ENCODE results near the gene POC5.

The POC5 gene, protein sequence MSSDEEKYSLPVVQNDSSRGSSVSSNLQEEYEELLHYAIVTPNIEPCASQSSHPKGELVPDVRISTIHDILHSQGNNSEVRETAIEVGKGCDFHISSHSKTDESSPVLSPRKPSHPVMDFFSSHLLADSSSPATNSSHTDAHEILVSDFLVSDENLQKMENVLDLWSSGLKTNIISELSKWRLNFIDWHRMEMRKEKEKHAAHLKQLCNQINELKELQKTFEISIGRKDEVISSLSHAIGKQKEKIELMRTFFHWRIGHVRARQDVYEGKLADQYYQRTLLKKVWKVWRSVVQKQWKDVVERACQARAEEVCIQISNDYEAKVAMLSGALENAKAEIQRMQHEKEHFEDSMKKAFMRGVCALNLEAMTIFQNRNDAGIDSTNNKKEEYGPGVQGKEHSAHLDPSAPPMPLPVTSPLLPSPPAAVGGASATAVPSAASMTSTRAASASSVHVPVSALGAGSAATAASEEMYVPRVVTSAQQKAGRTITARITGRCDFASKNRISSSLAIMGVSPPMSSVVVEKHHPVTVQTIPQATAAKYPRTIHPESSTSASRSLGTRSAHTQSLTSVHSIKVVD

DNA sequence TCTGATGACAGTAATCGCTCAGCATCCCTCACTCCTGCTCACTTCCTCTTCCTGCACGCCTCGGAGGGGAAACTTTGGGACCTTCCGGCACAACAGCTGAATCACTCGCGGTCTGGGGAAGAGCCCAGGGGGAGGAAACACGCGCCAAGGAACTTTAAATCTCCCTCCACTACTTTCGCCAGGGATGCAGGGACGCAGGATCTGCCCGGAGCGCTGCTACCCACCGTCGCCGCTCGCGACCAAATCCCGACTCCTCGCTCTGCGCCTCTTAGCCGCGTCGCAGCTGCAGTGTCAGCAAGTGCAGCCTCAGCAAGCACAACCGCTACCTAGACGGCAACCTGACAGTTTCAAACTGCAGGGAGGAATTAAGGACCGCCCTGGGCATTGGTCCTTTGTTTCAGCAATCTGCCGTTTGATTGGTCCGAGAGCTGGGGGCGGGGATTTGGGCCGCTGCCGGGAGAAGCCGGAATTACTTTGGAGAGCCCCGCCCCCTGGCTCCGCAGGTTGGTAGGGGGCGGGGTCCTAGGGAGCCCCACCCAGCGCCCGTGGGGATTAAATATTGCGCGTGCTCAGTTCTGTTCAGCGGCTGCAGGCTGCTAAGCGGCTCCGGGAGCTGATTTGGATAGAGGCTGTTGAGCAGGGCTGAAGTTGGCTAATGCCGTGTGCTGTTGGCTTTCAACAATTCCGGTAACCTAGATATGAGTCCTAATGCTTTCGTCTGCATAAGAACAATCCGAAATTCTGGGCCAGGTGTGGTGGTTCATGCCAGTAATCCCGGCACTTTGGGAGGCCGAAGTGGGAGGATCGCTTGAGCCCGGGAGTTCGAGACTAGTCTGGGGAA, at the start of gene POC5:
Gene POC5, minus strand, starts transcription at position 356 of the 841 bp plus-strand sequence. CDS start 4,500 bp downstream, outside the sequence.
- peak; percentile 97 for DNase-seq (ENCODE audit: low read depth)
- TF ChIP-seq, protein P1, sequence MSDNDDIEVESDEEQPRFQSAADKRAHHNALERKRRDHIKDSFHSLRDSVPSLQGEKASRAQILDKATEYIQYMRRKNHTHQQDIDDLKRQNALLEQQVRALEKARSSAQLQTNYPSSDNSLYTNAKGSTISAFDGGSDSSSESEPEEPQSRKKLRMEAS (IDR thresholded peaks at IDR 0.05; ENCODE audit: low read depth, low read length), result peak; percentile 75
- TF ChIP-seq, protein P2, sequence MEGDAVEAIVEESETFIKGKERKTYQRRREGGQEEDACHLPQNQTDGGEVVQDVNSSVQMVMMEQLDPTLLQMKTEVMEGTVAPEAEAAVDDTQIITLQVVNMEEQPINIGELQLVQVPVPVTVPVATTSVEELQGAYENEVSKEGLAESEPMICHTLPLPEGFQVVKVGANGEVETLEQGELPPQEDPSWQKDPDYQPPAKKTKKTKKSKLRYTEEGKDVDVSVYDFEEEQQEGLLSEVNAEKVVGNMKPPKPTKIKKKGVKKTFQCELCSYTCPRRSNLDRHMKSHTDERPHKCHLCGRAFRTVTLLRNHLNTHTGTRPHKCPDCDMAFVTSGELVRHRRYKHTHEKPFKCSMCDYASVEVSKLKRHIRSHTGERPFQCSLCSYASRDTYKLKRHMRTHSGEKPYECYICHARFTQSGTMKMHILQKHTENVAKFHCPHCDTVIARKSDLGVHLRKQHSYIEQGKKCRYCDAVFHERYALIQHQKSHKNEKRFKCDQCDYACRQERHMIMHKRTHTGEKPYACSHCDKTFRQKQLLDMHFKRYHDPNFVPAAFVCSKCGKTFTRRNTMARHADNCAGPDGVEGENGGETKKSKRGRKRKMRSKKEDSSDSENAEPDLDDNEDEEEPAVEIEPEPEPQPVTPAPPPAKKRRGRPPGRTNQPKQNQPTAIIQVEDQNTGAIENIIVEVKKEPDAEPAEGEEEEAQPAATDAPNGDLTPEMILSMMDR (IDR thresholded peaks at IDR 0.05; ENCODE audit: low read depth, low read length), result no peak
- peak; percentile 89 for TF ChIP-seq POLR2A (IDR thresholded peaks at IDR 0.05; ENCODE audit: extremely low read depth, insufficient read length)
- TF ChIP-seq MYC (IDR thresholded peaks at IDR 0.05; ENCODE audit: low read depth, low read length), result peak; percentile 85
- H3K4me3 ChIP-seq (ENCODE audit: low read depth, low read length), result peak within 1 kb of the TSS; percentile 85

DNA sequence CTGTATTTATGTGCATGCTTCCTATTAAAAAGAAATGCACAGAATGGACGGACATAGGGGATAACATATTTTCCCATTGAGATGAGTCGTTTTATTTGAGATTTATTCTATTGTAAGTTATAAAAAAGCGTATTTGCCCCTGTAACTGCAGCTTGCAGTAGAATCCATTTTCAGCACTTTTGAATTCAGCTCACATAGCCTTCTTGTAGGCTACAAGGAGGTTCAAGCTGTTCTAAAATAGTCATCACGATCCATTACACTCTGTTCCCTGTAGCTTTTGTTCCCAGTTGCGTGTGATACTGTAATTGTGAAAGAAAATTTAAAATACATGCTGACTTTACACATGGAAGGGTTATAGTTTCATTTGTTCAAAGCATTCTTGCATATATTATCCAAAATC, 40.9 kb upstream of the POC5 start:
- H3K4me3 ChIP-seq (ENCODE audit: low read depth, low read length), result no peak overlapping the region
- TF ChIP-seq POLR2A (IDR thresholded peaks at IDR 0.05; ENCODE audit: extremely low read depth, insufficient read length), result no peak
- TF ChIP-seq, protein P1 (IDR thresholded peaks at IDR 0.05; ENCODE audit: low read depth, low read length), result no peak
- TF ChIP-seq, protein P2 (IDR thresholded peaks at IDR 0.05; ENCODE audit: low read depth, low read length), result no peak
- no peak for TF ChIP-seq MYC (IDR thresholded peaks at IDR 0.05; ENCODE audit: low read depth, low read length)
- DNase-seq (ENCODE audit: low read depth), result no peak

DNA sequence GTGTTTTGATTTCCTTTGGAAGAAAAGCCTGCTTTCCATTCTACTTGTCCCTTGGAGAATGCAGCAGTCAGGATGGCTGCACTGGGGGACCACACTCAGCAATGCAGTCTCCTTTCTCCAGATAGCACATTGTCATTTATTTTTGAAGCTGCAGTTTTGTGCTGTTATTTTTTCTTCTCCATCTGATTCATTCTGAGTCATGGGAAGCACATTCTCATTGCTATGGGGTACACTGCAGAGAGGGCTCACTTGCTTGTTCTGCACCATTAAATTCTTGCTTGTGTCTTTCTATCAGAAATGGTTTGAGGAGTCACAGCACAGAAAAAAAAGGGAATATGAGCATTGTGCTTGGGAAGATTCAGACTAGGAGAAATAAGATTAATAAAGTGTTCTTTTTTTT, 39.7 kb upstream of the POC5 start:
- TF ChIP-seq POLR2A (IDR thresholded peaks at IDR 0.05; ENCODE audit: extremely low read depth, insufficient read length), result no peak
- no peak for TF ChIP-seq MYC (IDR thresholded peaks at IDR 0.05; ENCODE audit: low read depth, low read length)
- TF ChIP-seq, protein P1 (IDR thresholded peaks at IDR 0.05; ENCODE audit: low read depth, low read length), result no peak
- TF ChIP-seq, protein P2 (IDR thresholded peaks at IDR 0.05; ENCODE audit: low read depth, low read length), result no peak
- no peak overlapping the region for H3K4me3 ChIP-seq (ENCODE audit: low read depth, low read length)
- DNase-seq (ENCODE audit: low read depth), result no peak

DNA sequence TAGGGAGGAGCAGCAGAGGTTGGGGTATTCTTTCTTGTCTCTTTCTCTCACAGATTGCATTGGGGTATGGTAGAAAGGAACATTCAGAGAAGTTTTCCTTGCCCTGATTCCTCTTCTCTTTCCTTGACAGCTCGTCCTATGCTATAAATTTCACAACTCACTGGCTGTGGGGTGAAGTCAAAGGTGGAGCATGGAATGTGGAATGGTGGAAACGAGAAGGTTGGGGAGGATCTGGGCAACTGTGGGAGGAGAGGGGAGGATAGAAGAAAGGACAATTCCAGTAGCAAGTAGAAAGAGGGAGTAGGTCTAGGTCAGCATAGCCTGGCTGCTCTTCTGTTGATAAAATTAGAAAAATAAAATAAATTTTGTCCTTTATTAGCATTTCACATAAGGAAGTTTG, 39.0 kb upstream of the POC5 start:
- TF ChIP-seq, protein P1 (IDR thresholded peaks at IDR 0.05; ENCODE audit: low read depth, low read length), result no peak
- TF ChIP-seq POLR2A (IDR thresholded peaks at IDR 0.05; ENCODE audit: extremely low read depth, insufficient read length) (no peak), MYC (IDR thresholded peaks at IDR 0.05; ENCODE audit: low read depth, low read length) (no peak)
- TF ChIP-seq, protein P2 (IDR thresholded peaks at IDR 0.05; ENCODE audit: low read depth, low read length), result no peak
- DNase-seq (ENCODE audit: low read depth), result no peak
- H3K4me3 ChIP-seq (ENCODE audit: low read depth, low read length), result no peak overlapping the region

DNA sequence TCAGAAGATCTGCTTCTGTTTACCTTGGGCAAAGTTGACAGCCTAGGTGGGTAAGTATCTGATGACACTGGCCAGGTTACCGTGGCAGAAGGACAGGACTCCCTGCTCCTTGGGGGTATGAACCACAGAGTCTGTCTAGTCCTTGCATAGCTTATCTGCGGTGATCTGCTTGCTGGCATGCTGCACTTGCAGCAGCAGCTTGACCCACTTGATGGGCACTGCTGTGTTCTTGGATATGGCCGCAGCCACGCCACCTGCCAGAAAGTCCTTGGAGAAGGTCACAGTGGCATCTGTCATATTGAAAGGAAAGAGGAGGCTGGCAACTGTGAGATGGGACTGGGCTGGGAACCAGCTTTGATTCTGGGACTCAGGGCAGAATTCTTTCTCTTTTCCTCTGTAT, 35.9 kb upstream of the POC5 start:
- no peak for DNase-seq (ENCODE audit: low read depth)
- TF ChIP-seq, protein P1 (IDR thresholded peaks at IDR 0.05; ENCODE audit: low read depth, low read length), result no peak
- no peak for TF ChIP-seq MYC (IDR thresholded peaks at IDR 0.05; ENCODE audit: low read depth, low read length)
- H3K4me3 ChIP-seq (ENCODE audit: low read depth, low read length), result no peak overlapping the region

Measured in NB4 (cell line).